Stimulated activated CD8-positive, alpha-beta memory T cell treated with anti-CD3 and anti-CD28 coated beads, Interleukin-15, amount 100 ng/mL, for 1 hour (primary cell): Measurements from ENCODE around the gene ITPR2.

Experiments used
- DNase-seq: peaks from one replicate; pipeline ENCODE4 v3.0.0-alpha.2; 2020; ENCODE audit warnings: low read depth

ITPR2 gene

GRCh38 chr12:26292596-26292995 lies 540.4 kb downstream of the ITPR2 start:
- DNase-seq: no peak

GRCh38 chr12:26290565-26290964 lies 542.4 kb downstream of the ITPR2 start:
- DNase-seq: no peak

GRCh38 chr12:26287671-26288381 lies 545.2 kb downstream of the ITPR2 start:
- DNase-seq: no peak
